Activated CD4-positive, alpha-beta T cell treated with anti-CD3 and anti-CD28 coated beads for 24 hours (primary cell): ENCODE measurements around the gene FDPS.
A peak's percentile ranks its signal among the peaks of the same experiment; 100 is the strongest.

ENCODE experiments used
- DNase-seq, 2 donors: peaks; one replicate each; pipeline ENCODE4 v3.0.0-alpha.2; 2020; ENCODE audit warnings: low read depth in 2 of 2

The FDPS gene

GRCh38 chr1:155308493-155309422 is at the start of gene FDPS:
Gene FDPS, plus strand, starts transcription at chr1:155308866. Its CDS starts 924 bp downstream, at chr1:155309790.
- peak; percentile 90 to 95 for DNase-seq

- no peak for DNase-seq
Observed at GRCh38 chr1:155260276-155260675, 48.4 kb upstream of the FDPS start.

DNA sequence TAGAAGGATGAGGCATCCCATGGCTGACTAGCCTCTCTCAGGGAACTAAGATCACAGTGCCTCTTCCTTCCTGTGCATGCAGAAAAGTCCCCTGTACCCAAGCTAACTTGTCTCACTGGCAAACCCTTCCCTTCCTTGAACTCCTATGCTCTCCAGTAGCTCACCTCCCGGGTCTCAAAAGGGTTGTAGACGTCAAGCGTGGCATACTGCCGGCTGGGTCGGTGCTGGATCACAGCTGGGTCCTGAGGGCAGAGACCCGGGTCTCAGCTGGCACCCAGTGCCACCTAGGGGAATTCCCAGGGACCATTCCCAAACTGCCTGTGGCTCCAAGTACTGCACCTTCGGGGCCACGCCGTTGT is 47.2 kb upstream of the FDPS start:
- DNase-seq = no peak

- peak; percentile 81 to 84 for DNase-seq
Observed at GRCh38 chr1:155261852-155262673, 46.6 kb upstream of the FDPS start, which contains the start of gene SCAMP3. Gene SCAMP3, minus strand, starts transcription at chr1:155262360. Its CDS starts 209 bp downstream, at chr1:155262151.

DNA sequence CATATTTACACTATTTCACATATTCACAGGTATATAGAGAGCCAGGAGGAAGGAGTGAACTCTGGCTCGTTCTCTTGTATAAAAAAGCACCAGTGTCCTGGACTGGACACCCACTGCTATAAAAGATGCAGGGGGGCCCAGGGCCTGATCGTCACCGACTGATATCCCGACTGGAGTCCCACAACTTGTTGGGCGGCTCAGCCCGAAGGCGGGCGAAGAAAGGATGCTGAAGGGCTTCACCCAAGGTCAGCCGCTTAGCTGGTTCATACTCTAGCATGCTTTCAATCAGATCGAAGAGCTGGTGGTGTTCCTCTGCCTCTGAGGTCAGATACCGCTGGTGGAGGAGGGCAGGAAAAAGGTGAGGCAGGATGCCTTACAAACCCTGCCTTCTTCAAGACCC is 45.6 kb upstream of the FDPS start:
- no peak for DNase-seq

DNA sequence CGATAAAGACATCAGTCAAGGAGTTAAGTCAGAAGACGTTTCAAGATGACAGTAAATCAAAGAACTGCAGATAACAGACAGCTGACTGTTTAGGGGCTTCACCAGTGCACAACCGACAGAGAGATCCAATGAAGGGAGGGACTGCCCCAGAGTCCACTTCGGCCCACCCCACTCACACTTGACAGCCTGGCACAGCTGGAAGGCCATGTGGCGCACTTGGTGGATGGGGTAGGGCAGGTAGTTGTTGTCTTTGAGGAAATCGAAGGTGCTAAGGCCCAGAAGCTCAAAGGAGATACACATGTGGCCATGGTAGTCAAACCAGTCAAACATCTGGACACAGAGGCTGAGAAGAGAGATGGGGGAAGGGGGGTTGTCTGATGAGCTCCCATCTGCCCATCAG is 42.1 kb upstream of the FDPS start:
- no peak for DNase-seq

GRCh38 chr1:155267373-155267772 is 41.3 kb upstream of the FDPS start:
- DNase-seq = no peak

GRCh38 chr1:155268630-155269029 is 40.0 kb upstream of the FDPS start:
- no peak for DNase-seq

DNA sequence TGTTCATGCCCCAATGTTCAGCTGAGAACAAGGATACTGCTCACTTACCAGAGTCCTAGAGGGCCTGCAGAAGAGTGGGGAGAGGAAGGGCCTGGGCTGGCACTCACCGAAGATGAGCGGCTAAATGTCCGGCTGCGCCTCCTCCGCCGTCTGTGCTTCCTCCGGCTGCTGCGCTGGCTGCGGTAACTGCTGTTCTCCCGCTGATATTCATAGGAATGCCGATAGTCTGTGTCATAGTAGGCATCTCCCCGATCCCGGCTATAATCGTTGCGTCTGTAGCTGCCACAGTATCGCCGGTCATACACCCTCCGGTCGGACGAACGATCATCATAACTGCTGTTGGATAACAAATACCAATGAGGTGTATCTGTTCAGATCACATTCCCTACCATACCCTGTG is 39.3 kb upstream of the FDPS start:
- DNase-seq = no peak

- no peak for DNase-seq
Observed at GRCh38 chr1:155272466-155273342, 36.0 kb upstream of the FDPS start.

DNA sequence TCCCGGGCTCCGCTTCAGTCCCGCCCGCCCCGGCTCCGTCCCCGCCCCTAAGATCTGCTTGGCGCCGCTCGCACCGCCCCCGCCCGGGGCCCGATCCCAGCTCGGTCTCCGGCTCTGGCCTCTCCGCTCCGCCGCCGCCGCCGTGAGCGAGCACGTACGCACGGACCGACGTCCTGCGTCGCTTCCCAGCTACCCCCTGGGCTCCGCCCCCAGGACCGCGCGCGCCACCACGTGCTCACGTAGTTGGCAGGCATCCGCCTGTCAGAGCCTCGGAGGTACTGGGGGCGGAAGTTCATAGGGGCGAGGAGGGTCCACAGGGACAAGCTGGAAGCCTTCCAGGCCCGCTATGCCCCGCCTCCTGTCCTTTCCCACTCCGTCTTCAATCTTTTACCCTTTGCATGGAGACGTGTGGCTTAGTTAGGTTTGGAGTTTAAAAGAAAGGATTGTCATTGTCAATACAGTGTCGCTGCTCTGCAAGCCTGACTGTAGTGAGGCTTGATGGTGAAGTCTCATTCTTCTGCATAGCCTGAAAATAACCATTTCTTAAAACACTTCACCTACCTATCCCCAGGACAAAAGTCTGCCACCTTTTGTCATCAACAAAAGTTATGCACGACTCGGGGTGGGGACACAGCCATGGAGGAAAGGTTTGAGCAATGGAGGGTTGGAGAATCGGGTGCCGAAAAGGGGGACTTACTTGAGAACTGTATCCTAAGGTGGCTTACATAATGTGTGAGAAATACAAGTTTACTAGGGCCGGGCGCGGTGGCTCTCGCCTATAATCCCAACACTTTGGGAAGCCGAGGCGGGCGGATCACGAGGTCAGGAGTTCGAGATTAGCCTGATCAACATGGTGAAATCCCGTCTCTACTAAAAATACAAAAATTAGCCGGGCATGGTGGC is 35.1 kb upstream of the FDPS start, which contains the start of gene CLK2:
Gene CLK2, minus strand, starts transcription at position 162 of the 903 bp plus-strand sequence. CDS start 2,527 bp downstream, outside the sequence.
- DNase-seq = peak; percentile 95 to 97

- peak; percentile 96 to 98 for DNase-seq
Observed at GRCh38 chr1:155277070-155277901, 31.4 kb upstream of the FDPS start, which contains the start of gene HCN3. Gene HCN3, plus strand, starts transcription at chr1:155277463. Its CDS starts 128 bp downstream, at chr1:155277591.

- peak; percentile 61 to 74 for DNase-seq
Observed at GRCh38 chr1:155277902-155278688, 30.6 kb upstream of the FDPS start.

- DNase-seq = no peak
Observed at GRCh38 chr1:155278689-155279160, 29.9 kb upstream of the FDPS start.

GRCh38 chr1:155279268-155279667 is 29.4 kb upstream of the FDPS start:
- no peak for DNase-seq

- no peak for DNase-seq
Observed at GRCh38 chr1:155282488-155283091, 26.1 kb upstream of the FDPS start.

DNA sequence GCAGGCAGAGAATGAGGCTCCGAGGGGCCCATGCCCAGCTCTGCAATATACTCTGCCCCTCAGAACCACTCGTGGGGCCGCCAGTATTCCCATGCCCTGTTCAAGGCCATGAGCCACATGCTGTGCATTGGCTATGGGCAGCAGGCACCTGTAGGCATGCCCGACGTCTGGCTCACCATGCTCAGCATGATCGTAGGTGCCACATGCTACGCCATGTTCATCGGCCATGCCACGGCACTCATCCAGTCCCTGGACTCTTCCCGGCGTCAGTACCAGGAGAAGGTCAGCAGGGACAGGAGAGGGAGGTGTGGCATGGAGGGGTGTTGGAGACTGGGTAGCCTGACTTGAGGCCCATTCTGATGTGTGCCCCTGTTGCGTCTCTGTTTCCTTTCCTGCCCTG is 24.2 kb upstream of the FDPS start:
- DNase-seq = no peak

- no peak for DNase-seq
Observed at GRCh38 chr1:155285063-155285462, 23.6 kb upstream of the FDPS start.
